HG03457 (cell line): ENCODE measurements around the gene SLFNL1.

Experiments used
- ATAC-seq: cut with Tn5 transposase; IDR thresholded peaks from one replicate; pipeline ENCODE4 v1.9.1; 2021; ENCODE audit warnings: moderate number of reproducible peaks; ENCODE audit not compliant: unreplicated experiment

SLFNL1 gene

GRCh38 chr1:40987439-40988276 is 33.9 kb downstream of the SLFNL1 start:
- ATAC-seq: no peak

DNA sequence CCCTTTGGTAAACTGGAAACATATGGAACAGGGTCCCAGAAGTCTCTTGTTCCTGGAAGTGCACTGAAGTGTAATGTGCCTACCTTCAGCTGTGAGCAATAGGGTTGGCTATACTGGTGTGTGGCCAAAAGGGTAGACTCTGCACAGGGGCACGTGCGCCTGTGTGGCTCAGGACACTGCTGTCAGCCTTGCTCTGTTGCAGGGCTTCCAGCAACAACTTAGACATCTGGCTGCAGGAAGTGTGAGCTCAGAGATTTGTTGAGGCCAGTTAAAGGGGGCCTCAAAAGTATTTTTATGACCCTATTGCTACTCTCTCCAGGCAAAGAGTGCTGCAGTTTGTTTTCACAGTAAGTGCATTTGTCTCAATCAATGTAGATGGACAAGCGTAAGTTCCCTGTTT is 34.6 kb downstream of the SLFNL1 start:
- ATAC-seq: no peak

DNA sequence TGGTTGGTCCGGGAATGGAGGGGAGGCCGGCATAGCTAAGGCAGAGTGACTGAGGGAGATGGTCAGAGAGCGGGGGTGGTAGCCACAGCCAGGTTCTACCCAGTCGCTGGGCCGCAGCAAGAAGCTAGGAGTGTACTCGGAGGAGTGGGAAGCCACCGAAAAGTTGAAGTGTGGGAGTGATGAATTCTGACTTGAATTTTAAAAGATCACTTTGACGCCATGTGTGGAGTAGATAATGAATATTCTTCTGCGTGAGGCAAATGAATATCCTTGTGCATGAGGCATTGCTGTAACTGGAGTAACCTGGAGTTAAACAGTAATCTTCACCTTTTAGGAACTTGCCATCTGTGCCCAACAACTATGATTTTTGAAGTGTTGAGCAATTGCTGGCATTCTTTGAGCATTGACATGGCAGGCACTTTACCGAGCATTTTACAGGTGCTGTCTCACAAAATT is 35.2 kb downstream of the SLFNL1 start:
- ATAC-seq: no peak

DNA sequence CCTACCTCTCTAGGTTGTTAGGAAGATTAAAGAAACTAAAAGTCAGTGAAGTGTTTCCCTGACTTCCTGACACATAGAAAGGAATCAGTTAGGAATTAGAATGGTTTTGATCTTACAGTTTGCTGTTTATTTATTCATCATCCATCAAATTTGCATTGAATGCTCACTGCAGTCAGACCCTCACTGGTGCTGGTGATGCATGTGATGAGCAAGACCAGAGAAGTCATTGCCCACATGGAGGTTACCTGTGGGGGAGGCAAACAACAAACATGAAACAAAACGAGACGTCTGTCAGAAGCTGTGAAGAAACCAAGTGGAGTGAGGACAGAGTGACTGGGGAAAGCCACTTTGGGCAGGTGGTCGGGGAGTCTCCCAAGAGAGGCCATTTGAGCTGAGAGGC is 35.6 kb downstream of the SLFNL1 start:
- no peak for ATAC-seq

DNA sequence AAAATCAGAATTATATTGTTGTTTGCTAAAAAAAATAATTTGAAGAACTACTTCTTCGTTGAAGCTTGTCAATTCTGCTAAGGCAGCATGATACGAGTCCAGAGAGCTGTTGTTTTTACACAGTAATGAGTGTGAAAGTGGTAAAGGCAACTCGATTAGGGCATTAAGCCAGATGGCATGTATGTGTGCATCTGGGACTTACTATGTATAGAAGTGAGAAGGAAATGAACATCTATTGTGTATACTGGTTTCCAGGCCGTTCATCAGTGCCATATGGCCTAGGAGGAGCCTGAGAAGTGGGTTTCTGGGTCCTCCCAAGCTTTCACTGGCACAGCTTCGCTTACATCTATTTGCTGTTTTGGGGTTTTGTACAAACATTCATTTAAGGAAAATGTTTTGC is 36.4 kb downstream of the SLFNL1 start:
- no peak for ATAC-seq

DNA sequence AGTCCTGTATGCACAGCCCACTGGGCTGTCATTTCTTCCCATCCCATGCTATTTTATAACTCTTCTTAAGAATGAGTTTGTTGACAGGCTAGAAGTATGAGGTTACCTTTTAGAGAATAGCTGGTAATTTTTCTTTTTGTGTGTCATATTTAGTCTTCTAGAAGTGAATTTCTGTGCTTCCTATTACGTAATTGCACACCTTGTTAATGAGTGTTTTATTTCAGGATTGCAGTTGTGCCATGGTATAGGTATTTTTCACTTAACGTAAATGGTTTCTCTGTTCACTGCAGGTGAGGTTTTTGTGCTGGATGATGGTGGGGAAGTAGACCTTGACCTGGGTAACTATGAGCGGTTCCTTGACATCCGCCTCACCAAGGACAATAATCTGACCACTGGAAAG is 37.0 kb downstream of the SLFNL1 start:
- ATAC-seq: no peak

DNA sequence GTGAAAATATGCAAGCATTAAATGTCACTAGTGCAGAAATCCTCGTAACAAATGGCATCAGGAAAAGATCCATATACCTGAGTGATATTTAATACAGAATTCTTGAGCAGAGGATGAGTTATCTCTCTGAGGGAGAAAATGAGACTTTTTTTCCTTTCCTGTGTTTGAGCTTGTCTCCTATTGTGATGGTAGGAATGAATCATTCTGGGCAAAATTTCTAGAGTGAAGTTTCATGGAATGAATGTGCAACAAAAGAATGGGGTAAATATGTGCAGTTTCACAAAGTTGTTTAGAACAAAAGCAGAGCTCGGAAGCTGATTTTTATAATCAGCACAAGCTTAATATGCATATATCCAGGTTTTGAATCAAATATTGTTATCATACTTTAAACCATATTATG is 37.5 kb downstream of the SLFNL1 start:
- ATAC-seq: no peak

GRCh38 chr1:40983286-40983685 is 38.2 kb downstream of the SLFNL1 start:
- no peak for ATAC-seq

DNA sequence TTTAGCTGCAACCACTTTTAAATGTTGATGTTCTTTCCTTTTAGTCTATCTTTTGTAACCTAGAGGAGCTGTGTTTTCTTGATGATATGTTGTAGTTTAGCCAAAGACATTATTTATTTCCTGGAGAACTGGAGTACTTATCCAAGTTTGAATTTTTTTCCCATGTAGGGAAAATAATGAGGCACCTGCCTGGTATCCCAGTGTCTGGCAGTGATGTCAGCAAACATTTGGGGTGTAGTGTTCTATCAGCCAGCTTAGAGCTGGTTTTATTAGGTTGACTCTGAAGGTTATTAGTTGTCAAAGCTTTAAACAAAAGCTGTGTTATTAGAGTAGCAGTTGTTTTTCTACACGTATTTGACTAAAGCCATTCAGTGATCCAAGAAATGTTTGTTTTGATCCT is 38.8 kb downstream of the SLFNL1 start:
- ATAC-seq: no peak

GRCh38 chr1:40981691-40982448 is 39.7 kb downstream of the SLFNL1 start:
- ATAC-seq: no peak

GRCh38 chr1:40980453-40981121 is 40.9 kb downstream of the SLFNL1 start:
- ATAC-seq: no peak

DNA sequence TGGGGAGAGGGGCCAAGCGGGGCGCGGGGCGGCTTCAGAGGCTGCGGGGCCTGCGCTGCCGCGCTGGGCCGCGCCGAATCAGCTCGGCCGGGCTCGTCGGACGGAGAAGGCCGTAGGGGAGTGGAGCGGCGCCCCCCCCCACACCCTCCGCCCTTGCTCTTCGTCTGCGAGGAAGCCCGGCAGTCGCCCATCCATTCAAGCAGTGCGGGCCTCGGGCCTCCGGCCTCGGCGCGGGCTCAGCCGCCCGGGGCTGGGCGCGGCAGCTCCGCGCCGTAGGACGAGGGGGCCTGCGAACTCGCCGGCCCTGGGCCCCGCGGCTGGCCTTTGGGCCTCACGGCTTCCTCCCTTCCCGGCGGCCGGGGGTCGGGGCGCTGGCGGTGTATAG is 41.5 kb downstream of the SLFNL1 start:
- peak; percentile 20 for ATAC-seq

DNA sequence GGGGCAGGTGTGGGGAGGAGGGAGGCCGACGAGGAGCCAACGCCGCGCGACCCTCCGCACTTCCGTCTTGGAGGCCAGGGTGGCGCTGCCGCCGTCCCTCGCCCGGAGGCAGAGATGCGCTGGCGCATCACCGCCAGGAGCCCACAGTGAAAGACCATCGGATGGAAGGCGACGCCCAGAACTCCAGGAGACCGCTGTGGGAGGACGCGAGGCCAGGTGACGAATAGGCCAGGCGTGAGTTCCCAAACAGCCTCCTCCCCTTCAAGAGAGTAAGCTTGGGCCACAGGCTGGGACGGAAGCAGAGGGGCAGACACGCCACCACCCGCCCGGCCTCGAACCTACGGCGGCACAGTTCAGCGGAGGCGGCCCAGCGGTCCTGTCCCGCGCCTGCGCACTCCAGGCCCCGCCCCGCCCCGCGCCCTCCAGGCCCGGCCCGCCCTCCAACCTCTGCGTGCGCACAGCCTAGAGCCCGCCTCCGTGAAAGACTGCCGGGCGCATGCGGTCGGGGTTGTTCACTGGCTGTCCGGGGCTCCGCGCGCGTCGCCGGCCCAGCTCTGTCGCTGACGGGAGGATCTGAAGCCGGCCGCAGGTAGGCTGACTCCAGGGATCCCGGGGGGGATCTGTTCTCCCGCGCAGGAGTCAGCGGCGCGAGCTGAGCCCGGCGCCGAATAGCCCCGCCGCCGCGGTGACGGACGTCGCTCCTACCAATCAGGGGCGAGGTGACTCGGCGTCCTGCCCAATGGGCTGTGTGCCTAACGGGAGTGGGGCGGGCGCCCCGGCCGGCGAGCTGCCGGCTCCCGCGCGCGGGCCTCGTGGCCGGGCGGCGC is 42.1 kb downstream of the SLFNL1 start, which contains the start of gene CTPS1:
TSS of gene CTPS1 (plus strand) at position 456 of the 827 bp plus-strand sequence. CDS start 3,595 bp downstream, outside the sequence.
- peak; percentile 66 for ATAC-seq

DNA sequence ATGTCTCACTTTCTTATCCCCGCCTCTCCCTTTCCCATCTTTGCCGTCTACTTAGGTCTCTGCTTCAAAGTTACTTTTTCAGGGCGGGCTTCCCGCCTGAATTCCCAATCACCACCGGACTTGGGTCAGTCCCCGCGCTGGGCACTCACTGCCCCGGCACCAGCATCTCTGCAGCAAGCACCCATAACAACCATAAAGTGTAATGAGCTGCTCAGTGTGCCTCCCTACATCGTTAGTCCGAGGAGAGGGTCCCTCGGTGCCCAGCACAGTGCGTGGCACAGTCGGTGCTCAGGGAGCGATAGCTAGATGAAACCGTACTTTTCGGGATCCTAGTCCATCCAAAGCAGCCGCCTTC is 42.7 kb downstream of the SLFNL1 start:
- no peak for ATAC-seq

GRCh38 chr1:40977716-40978115 is 43.8 kb downstream of the SLFNL1 start:
- no peak for ATAC-seq

- no peak for ATAC-seq
Observed at GRCh38 chr1:40976952-40977690, 44.4 kb downstream of the SLFNL1 start.

DNA sequence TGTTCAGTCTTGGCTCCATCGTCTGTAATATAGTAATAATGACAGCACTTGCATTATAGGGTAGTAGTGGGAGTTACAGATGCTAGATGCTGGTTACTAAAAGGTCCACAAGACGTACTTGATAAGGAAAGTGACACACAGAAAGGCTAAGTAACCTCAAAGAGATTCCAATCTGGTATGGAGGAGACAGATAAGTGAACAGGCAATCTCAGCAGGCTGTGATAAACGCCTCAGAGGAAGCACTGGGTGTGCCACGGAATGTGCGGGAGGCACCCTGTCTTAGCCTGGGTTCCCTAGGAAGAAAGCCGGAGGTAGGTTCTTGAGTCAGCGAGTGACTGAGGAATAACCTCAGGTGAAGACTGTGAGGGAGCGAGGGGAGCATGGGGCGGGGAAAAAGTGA is 46.6 kb downstream of the SLFNL1 start:
- no peak for ATAC-seq

GRCh38 chr1:40973912-40974311 is 47.6 kb downstream of the SLFNL1 start:
- no peak for ATAC-seq

- no peak for ATAC-seq
Observed at GRCh38 chr1:40971966-40972365, 49.6 kb downstream of the SLFNL1 start.

DNA sequence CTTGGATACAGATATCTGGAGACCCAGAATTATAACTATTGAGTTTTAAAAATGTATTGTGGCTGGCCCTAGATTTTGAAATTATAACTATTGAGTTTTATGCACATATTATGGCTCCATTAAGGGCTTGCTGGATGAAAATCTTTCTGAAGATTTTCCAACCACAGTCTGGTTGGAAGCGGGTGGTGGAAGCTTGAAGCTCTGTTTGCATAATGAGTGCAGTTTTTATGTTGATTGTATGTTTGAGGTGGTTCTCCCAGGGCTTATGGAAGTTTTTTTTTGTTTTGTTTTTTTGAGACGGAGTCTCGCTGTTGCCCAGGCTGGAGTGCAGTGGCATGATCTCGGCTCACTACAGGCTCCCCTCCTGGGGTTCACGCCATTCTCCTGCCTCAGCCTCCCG is 52.1 kb downstream of the SLFNL1 start:
- ATAC-seq: no peak
